ENCODE measurements around the gene CEP128. TPM values are rescaled to one million over a fixed set of nuclear protein-coding genes. Genes with fewer than 3 reads are reported as not detected.

CEP128 gene
- total and polyA plus RNA-seq, 3 donors from 2014 or later, result 8.5 to 30.9 (median 15.3) TPM

DNA sequence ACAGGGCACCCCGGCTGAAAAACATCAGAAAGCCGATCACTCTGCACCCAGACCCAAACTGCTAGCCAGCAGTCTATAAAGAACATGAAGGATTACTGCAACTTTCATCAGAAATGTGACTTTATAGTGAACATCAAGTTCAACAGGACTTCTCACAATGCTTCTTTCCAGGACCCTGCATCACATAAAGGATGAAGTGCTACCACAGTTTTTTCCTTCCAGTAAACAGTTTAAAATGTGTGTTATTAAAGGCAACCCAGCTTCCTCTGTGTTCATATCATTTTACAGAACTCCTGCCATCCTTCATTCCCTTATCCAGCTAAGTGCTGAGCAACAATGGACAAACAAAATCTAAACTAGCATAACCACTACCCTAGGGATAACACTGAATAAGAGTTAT lies 449.9 kb downstream of the CEP128 start:
- Histone ChIP-seq H3K27me3 (no peaks in the 10 kb centered on the region), H3K4me3 (no peak overlapping the region), H3K27ac (peak overlapping the region in 1 of 2 donors; percentile 51), H3K9me3 (no peaks in the 10 kb centered on the region), H3K4me1 (peaks cover 18% of the 10 kb centered on the region), H3K36me3 (ENCODE audit: low read depth, missing control alignments) (no peaks in the 10 kb centered on the region)
- intact Hi-C loops (cut with DNase I; ENCODE audit: low total_unique reads), result no loop called here
- TF ChIP-seq, protein P1, sequence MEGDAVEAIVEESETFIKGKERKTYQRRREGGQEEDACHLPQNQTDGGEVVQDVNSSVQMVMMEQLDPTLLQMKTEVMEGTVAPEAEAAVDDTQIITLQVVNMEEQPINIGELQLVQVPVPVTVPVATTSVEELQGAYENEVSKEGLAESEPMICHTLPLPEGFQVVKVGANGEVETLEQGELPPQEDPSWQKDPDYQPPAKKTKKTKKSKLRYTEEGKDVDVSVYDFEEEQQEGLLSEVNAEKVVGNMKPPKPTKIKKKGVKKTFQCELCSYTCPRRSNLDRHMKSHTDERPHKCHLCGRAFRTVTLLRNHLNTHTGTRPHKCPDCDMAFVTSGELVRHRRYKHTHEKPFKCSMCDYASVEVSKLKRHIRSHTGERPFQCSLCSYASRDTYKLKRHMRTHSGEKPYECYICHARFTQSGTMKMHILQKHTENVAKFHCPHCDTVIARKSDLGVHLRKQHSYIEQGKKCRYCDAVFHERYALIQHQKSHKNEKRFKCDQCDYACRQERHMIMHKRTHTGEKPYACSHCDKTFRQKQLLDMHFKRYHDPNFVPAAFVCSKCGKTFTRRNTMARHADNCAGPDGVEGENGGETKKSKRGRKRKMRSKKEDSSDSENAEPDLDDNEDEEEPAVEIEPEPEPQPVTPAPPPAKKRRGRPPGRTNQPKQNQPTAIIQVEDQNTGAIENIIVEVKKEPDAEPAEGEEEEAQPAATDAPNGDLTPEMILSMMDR (IDR thresholded peaks at IDR 0.05), result no peak
- DNase-seq, result no peak
- WGBS, 2 donors, result 52 to 59% methylated on average over 2 of the region's 2 CpGs

DNA sequence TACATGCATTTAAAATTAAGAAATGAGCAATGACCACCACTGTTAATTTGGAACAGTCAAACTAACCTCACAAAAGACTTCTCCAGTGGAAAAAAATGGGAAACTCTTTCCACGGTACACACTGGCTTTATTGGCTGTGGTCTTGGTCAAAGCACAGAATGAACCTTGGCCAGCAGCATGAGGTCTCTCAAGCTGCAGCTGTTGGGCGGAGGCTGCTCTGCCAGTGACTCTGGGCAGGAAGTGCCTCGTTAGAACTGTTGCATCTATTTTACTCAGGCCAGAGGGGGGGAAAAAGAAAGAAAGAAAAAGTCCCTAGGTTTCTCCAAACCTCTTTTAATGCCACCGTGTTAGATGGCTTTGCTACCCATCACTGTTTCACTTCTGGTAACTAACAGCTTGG lies 450.4 kb downstream of the CEP128 start:
- peak; percentile 73 for DNase-seq
- intact Hi-C loops (cut with DNase I; ENCODE audit: low total_unique reads), result no loop called here
- Histone ChIP-seq H3K27ac (peak overlapping the region in 1 of 2 donors; percentile 68), H3K9me3 (no peaks in the 10 kb centered on the region), H3K4me3 (no peak overlapping the region), H3K4me1 (peaks cover 18% of the 10 kb centered on the region), H3K36me3 (ENCODE audit: low read depth, missing control alignments) (no peaks in the 10 kb centered on the region), H3K27me3 (no peaks in the 10 kb centered on the region)
- TF ChIP-seq, protein P1 (IDR thresholded peaks at IDR 0.05), result no peak
- WGBS, 2 donors, result 42 to 44% methylated on average over 4 of the region's 4 CpGs

DNA sequence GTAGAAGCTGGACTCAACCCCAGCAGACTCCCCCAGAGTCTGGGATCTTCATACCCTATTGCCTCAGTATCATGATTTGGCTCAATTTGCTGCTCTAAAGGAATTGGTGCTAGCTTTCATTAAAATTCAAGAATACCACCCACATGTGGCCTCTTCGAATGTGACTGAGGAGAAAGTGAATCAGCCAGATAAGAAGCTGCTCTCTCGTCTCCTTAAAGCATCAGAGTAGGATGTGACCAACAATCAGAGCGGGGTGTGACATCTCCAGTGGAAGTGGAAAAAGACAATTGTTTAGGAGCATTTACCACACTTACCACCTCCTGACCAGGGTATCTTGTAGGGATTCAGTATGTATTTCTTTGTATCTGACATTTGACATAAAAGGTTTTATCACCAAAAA lies 452.0 kb downstream of the CEP128 start:
- no peaks in the 10 kb centered on the region for H3K27me3 ChIP-seq
- no peaks in the 10 kb centered on the region for H3K36me3 ChIP-seq (ENCODE audit: low read depth, missing control alignments)
- TF ChIP-seq, protein P1 (IDR thresholded peaks at IDR 0.05), result no peak
- no peak for TF ChIP-seq POLR2A (IDR thresholded peaks at IDR 0.05)
- DNase-seq, result no peak
- intact Hi-C loops (cut with DNase I; ENCODE audit: low total_unique reads), result no loop called here
- no peaks in the 10 kb centered on the region for H3K9me3 ChIP-seq
- no peak overlapping the region for H3K27ac ChIP-seq
- H3K4me3 ChIP-seq, result no peak overlapping the region
- peaks cover 18% of the 10 kb centered on the region for H3K4me1 ChIP-seq
- 61 to 71% methylated on average over 3 of the region's 3 CpGs for WGBS, 2 donors

DNA sequence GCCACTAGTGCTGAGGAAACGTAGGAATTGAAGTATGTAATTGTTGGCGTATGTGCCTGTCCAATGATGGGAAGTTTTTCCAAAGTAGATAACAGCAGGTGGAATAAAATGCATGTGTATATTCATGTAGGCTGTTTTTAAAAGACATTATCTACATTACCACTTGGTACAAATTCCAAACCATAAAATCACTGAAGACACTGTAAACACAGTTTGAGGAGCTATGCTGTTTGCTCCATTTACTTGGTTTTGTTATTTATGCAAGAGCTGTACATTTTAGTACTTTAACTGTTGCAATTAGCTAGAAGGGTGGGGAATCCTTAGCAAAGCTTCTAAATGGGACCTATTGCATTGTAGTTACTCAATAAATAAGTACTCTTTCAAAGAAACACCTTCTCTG lies 455.8 kb downstream of the CEP128 start:
- TF ChIP-seq, protein P1 (IDR thresholded peaks at IDR 0.05), result no peak
- TF ChIP-seq POLR2A (IDR thresholded peaks at IDR 0.05), result no peak
- H3K36me3 ChIP-seq (ENCODE audit: low read depth, missing control alignments), result no peaks in the 10 kb centered on the region
- H3K27me3 ChIP-seq, result no peaks in the 10 kb centered on the region
- no peak overlapping the region for H3K27ac ChIP-seq
- intact Hi-C loops (cut with DNase I; ENCODE audit: low total_unique reads), result no loop called here
- no peak for DNase-seq
- H3K9me3 ChIP-seq, result no peaks in the 10 kb centered on the region
- H3K4me3 ChIP-seq, result no peak overlapping the region
- WGBS, 2 donors, result 94 to 97% methylated on average over 2 of the region's 2 CpGs
- no peaks in the 10 kb centered on the region for H3K4me1 ChIP-seq

DNA sequence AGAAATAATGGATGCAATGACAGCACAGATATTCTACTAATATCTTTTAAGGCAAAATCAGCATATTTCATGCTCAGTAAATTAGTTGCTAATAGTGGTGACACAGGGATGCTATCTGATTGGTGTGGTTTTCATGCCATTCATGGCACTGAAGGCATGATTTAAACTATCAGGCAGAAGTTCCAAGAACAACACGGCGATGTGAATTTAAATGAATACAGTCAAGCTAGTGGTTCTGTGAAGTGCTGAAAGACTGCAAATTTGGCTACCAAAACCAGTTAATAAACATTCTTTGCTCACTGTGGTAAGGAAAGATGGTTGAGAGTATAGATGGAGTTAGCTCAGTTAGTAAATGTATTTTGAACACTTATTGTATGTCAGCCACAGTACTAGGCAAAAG lies 458.2 kb downstream of the CEP128 start:
- no peaks in the 10 kb centered on the region for H3K9me3 ChIP-seq
- 94 to 97% methylated on average over 2 of the region's 2 CpGs for WGBS, 2 donors
- no peak overlapping the region for H3K4me3 ChIP-seq
- no peaks in the 10 kb centered on the region for H3K36me3 ChIP-seq (ENCODE audit: low read depth, missing control alignments)
- no peaks in the 10 kb centered on the region for H3K4me1 ChIP-seq
- intact Hi-C loops (cut with DNase I; ENCODE audit: low total_unique reads), result no loop called here
- H3K27ac ChIP-seq, result no peak overlapping the region
- TF ChIP-seq, protein P1 (IDR thresholded peaks at IDR 0.05), result no peak
- TF ChIP-seq POLR2A (IDR thresholded peaks at IDR 0.05), result no peak
- DNase-seq, result no peak
- H3K27me3 ChIP-seq, result no peaks in the 10 kb centered on the region
